Spleen (tissue), 11 donors: ENCODE measurements around the gene MAGI2. TPM values are rescaled to one million over a fixed set of nuclear protein-coding genes. Genes with fewer than 3 reads are reported as not detected.

Experiments
- DNase-seq: peaks from one replicate; pipeline ENCODE4 v3.0.0-alpha.2; 2020
- H3K27ac ChIP-seq, 8 donors: fragments of 200-600 bp; sonication (generic) in 7 of 8; 1 replicate in 4 of 8; 2 replicates in 4 of 8; pipeline versions ENCODE4 v1.5.0 to v1.8.0; 2016 to 2021; ENCODE audit warnings: inconsistent platforms in 4 of 8, mild to moderate bottlenecking in 4 of 8, moderate library complexity in 1 of 8
- H3K27me3 ChIP-seq, 7 donors: fragments of 200-600 bp; sonication (generic) in 6 of 7; replicated peaks in 1 of 7; 1 replicate in 4 of 7; 2 replicates in 3 of 7; pipeline versions ENCODE4 v1.5.0 to v1.8.0; 2016 to 2021; ENCODE audit warnings: inconsistent platforms in 3 of 7, mild to moderate bottlenecking in 1 of 7
- H3K36me3 ChIP-seq, 6 donors: fragments of 200-600 bp; sonication (generic) in 5 of 6; 1 replicate in 4 of 6; 2 replicates in 2 of 6; pipeline versions ENCODE4 v1.5.0 to v1.8.0; 2016 to 2021; ENCODE audit warnings: inconsistent platforms in 2 of 6
- H3K4me1 ChIP-seq, 6 donors: fragments of 200-600 bp; sonication (generic) in 5 of 6; 1 replicate in 3 of 6; 2 replicates in 3 of 6; pipeline versions ENCODE4 v1.5.0 to v1.8.0; 2016 to 2021; ENCODE audit warnings: inconsistent platforms in 3 of 6
- H3K4me3 ChIP-seq, 8 donors: fragments of 200-600 bp; sonication (generic) in 7 of 8; 1 replicate in 4 of 8; 2 replicates in 4 of 8; pipeline versions ENCODE4 v1.5.0 to v1.8.0; 2016 to 2021; ENCODE audit warnings: inconsistent platforms in 4 of 8, mild to moderate bottlenecking in 4 of 8, moderate library complexity in 2 of 8
- H3K9me3 ChIP-seq, 8 donors: fragments of 200-600 bp; sonication (generic) in 7 of 8; 1 replicate in 4 of 8; 2 replicates in 4 of 8; pipeline versions ENCODE4 v1.5.0 to v1.8.0; 2016 to 2021; ENCODE audit warnings: inconsistent platforms in 4 of 8
- CTCF ChIP-seq, 11 experiments: fragments of 200-600 bp in 7 of 11; fragments of 450-650 bp in 4 of 11; sonication (generic) in 4 of 11; IDR thresholded peaks in 8 of 11; conservative IDR thresholded peaks in 3 of 11; 1 replicate in 7 of 11; 2 replicates in 4 of 11; pipeline versions ENCODE4 v1.4.0 to v1.8.0; 2016 to 2021; ENCODE audit warnings: antibody characterized with exemption in 11 of 11, inconsistent platforms in 4 of 11, mild to moderate bottlenecking in 1 of 11
- POLR2A ChIP-seq, 3 donors: fragments of 450-650 bp; IDR thresholded peaks; one replicate each; pipeline ENCODE4 v1.5.1; 2017; ENCODE audit warnings: antibody characterized with exemption in 3 of 3, mild to moderate bottlenecking in 1 of 3
- POLR2AphosphoS5 ChIP-seq, 3 donors: sonication (generic); formaldehyde crosslinking; IDR thresholded peaks; one replicate each; pipeline ENCODE4 v1.5.1; 2017; ENCODE audit warnings: antibody characterized with exemption in 3 of 3
- WGBS, 5 donors: extraction: QIAGEN DNeasy Blood & Tissue Kit in 3 of 5; methylation state at CpG; one replicate each; pipeline versions ENCODE4 v1.1.5 to v1.1.7; 2013 to 2018; 5-methylcytosine and 5-hydroxymethylcytosine counted together
- intact Hi-C: fragments of 100-400 bp; cut with DNase I; formaldehyde crosslinking; loops from one replicate; pipeline ENCODE4 v1.15.0; 2023; ENCODE audit warnings: low total_unique reads
- polyA plus RNA-seq, 3 donors: library from polyadenylated mRNA; stranded (reverse); fragments of 200-250 nt; gene quantifications; one replicate each; pipeline ENCODE4 v1.2.1, GENCODE V29; 2013
- total RNA-seq, 7 donors: library from RNA; depleted of rRNA in 3 of 7; stranded (reverse); fragments of >200 nt in 3 of 7; fragmentation: NEBNext Ultra II Directional in 4 of 7; extraction: Animal tissue kit (Norgen Biotek cat#: 25700) in 4 of 7; gene quantifications; one replicate each; pipeline versions ENCODE4 v1.1.0 to v1.2.1, GENCODE V29; 2016 to 2021
- donor health status: healthy with polysubstance abuse.
- donor health status: DM: no; HTN: no; CAD: no; lungs with moderate emphysema.
- donor health status: DM: no; HTN: no; CAD: no.
- donor health status: Bipolar disorder and iron deficiency.
- donor health status: healthy.
- donor health status: DM: no; HTN: no; CAD: no.
- donor health status: DM: yes; HTN: yes; CAD: no.

MAGI2 gene
- total and polyA plus RNA-seq, 10 donors = 0.74 to 18.1 (median 11.1) TPM

- 34 to 44% (median 37%) methylated on average over 7 of the region's 7 CpGs for WGBS, 5 donors
- H3K9me3 ChIP-seq = no peaks in the 10 kb centered on the region
- H3K27ac ChIP-seq = no peak overlapping the region
- H3K4me1 ChIP-seq = no peaks in the 10 kb centered on the region
- no peak overlapping the region for H3K4me3 ChIP-seq
- intact Hi-C loops = no loop called here
- no peaks in the 10 kb centered on the region for H3K27me3 ChIP-seq
- no peaks in the 10 kb centered on the region for H3K36me3 ChIP-seq
- TF ChIP-seq CTCF (IDR thresholded peaks at IDR 0.05 in 8 of 11, conservative IDR thresholded peaks at IDR 0.05 in 3 of 11) (no peak), POLR2A (IDR thresholded peaks at IDR 0.05) (no peak), POLR2AphosphoS5 (IDR thresholded peaks at IDR 0.05) (no peak)
- DNase-seq = no peak
Observed at GRCh38 chr7:79282070-79282694, 171.3 kb downstream of the MAGI2 start.

DNA sequence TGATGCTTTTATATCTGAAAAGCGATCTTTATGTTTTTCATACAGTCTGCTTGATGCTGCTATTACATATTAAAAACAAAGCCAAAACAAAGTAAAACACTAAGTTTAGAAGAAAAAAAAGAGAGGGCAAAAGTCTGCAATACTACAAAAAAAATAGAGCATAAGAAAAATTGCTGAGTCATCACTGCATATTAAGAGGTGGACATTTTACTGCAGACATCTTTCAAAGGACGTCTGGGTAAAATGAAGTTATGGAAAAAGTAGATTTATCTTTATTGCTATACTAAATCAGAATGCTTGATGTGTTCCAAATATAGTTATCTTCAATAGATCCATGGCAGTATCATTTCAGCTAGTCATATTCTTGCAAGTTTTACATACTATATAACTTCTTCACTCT lies 172.0 kb downstream of the MAGI2 start:
- TF ChIP-seq POLR2AphosphoS5 (IDR thresholded peaks at IDR 0.05) = no peak
- TF ChIP-seq CTCF (IDR thresholded peaks at IDR 0.05 in 8 of 11, conservative IDR thresholded peaks at IDR 0.05 in 3 of 11) = no peak
- no peak for TF ChIP-seq POLR2A (IDR thresholded peaks at IDR 0.05)
- H3K27me3 ChIP-seq = no peaks in the 10 kb centered on the region
- intact Hi-C loops = no loop called here
- 45 to 72% (median 50%) methylated on average over 2 of the region's 2 CpGs for WGBS, 5 donors
- H3K36me3 ChIP-seq = no peaks in the 10 kb centered on the region
- H3K4me1 ChIP-seq = no peaks in the 10 kb centered on the region
- H3K9me3 ChIP-seq = no peaks in the 10 kb centered on the region
- no peak overlapping the region for H3K4me3 ChIP-seq
- H3K27ac ChIP-seq = no peak overlapping the region
- DNase-seq = no peak

DNA sequence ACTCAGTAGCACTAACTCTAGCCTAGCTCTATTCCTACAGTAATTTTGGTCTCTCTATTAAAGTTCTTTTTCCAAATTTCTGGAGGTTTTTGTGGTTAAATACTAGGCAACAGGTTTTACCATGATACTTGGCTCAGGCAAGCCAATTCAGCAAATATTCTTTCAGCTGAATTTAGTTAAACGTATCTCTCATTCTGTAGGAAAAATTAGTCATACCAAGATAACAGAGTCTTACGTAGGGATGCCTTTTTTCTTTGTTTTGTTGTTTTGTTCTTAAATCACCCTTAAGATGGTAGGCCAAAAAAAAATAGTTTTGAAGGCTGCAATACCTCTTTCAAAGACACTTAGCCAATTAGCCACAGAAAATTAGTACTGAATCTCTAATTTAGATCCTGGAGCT lies 180.5 kb downstream of the MAGI2 start:
- no peaks in the 10 kb centered on the region for H3K9me3 ChIP-seq
- no peak for DNase-seq
- no peaks in the 10 kb centered on the region for H3K36me3 ChIP-seq
- intact Hi-C loops = no loop called here
- WGBS, 5 donors = 74 to 92% (median 80%) methylated on average over 2 of the region's 2 CpGs
- H3K27ac ChIP-seq = no peak overlapping the region
- no peaks in the 10 kb centered on the region for H3K4me1 ChIP-seq
- TF ChIP-seq POLR2A (IDR thresholded peaks at IDR 0.05) (no peak), CTCF (IDR thresholded peaks at IDR 0.05 in 8 of 11, conservative IDR thresholded peaks at IDR 0.05 in 3 of 11) (no peak), POLR2AphosphoS5 (IDR thresholded peaks at IDR 0.05) (no peak)
- H3K27me3 ChIP-seq = no peaks in the 10 kb centered on the region
- H3K4me3 ChIP-seq = no peak overlapping the region

DNA sequence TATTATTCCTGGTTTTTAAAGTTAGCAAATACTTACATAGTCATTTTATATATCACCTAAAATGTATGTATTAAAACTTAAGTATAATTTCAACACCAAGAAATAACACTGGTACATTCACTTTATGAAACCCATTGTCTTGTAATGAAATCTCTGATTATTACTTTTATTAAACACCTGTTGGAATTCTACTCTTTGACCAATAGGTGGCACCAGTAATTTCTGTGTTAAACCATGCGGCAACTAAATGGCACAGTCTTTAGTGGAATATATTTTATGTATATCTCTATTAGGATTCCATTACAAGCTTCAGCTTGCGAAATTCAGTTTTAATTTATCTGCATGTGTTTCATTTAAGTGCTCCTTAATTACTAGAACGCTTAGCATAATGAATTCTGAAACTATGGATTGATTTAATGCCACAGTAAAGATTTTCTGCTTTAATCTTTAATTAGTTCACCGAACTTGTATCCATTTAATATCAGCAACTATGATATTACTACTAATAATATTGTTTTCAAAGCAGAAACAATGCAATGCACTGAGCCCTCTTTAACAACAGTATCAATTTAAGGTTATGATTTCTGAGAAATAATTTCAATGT lies 181.3 kb downstream of the MAGI2 start:
- no peaks in the 10 kb centered on the region for H3K36me3 ChIP-seq
- DNase-seq = no peak
- H3K27ac ChIP-seq = no peak overlapping the region
- H3K4me3 ChIP-seq = no peak overlapping the region
- TF ChIP-seq POLR2A (IDR thresholded peaks at IDR 0.05) (no peak), CTCF (IDR thresholded peaks at IDR 0.05 in 8 of 11, conservative IDR thresholded peaks at IDR 0.05 in 3 of 11) (peak in 7 of 11 experiments; percentile 26 to 60 (median 47))
- H3K27me3 ChIP-seq = no peaks in the 10 kb centered on the region
- intact Hi-C loops = no loop called here
- 30 to 37% (median 32%) methylated on average over 4 of the region's 4 CpGs for WGBS, 5 donors
- no peaks in the 10 kb centered on the region for H3K9me3 ChIP-seq
- H3K4me1 ChIP-seq = no peaks in the 10 kb centered on the region
